K562 (cell line): ENCODE results near the gene CST3. TPM values are rescaled to one million over a fixed set of nuclear protein-coding genes. Genes with fewer than 3 reads are reported as not detected.
A peak's percentile ranks its signal among the peaks of the same experiment; 100 is the strongest.

Experiments
- ATAC-seq: fragments of 200-7000 bp; cut with Tn5 transposase; 3 replicates; pipeline ENCODE4 v1.9.1; 2020; ENCODE audit warnings: moderate library complexity
- BruUV-seq: library from RNA; stranded (reverse); fragments of 400-500 nt; replicated peaks from 2 replicates; lab custom pipeline; 2021; lab: Mats Ljungman, UMichigan
- CTCF ChIA-PET: fragments of 300-600 bp; formaldehyde crosslinking; extraction: SDS; loops from one replicate; lab custom pipeline; 2021; ENCODE audit warnings: low intra/inter-chr PET ratio; lab: Yijun Ruan, JAX
- POLR2A ChIA-PET: fragments of 300-600, 350-650 bp; sonication (Branson Sonifier 250); formaldehyde crosslinking; extraction: SDS; loops from one replicate; lab custom pipeline; 2021; ENCODE audit warnings: antibody characterized with exemption, inconsistent platforms; lab: Yijun Ruan, JAX
- DNase-seq, 4 experiments: peaks; one replicate each; pipeline versions ENCODE4 v3.0.0 to v3.0.0-alpha.2; 2011 to 2018; ENCODE audit warnings: low spot score in 3 of 4, mixed read lengths in 3 of 4; ENCODE audit errors: extremely low read depth in 1 of 4
- FAIRE-seq: peaks from 2 replicates; lab custom pipeline; 2011; peaks lifted over from hg19 to GRCh38; lab: Jason Lieb, UNC
- H2AFZ ChIP-seq: 2 replicates; pipeline ENCODE4 v1.6.0; 2011; ENCODE audit warnings: low read depth, low read length, control low read depth, inconsistent platforms
- H3K27ac ChIP-seq: fragments of 200-600 bp; 3 replicates; pipeline ENCODE4 v1.8.0; 2011; ENCODE audit warnings: low read depth, mild to moderate bottlenecking, control low read depth, inconsistent platforms, low read length, moderate library complexity, mixed read lengths; ENCODE audit errors: extremely low read depth
- H3K27me3 ChIP-seq, 2 experiments: fragments of 300-600 bp in 1 of 2; 2 replicates in 1 of 2; 3 replicates in 1 of 2; pipeline versions ENCODE4 v1.6.0 to v1.8.0; 2011; ENCODE audit warnings: inconsistent platforms in 2 of 2, low read length in 2 of 2, mild to moderate bottlenecking in 1 of 2, mixed read lengths in 1 of 2, moderate library complexity in 1 of 2; ENCODE audit not compliant: control insufficient read depth in 2 of 2, insufficient read depth in 2 of 2
- H3K36me3 ChIP-seq: fragments of 300-600 bp; 3 replicates; pipeline ENCODE4 v1.8.0; 2011; ENCODE audit warnings: mild to moderate bottlenecking, low read length, inconsistent platforms; ENCODE audit not compliant: control insufficient read depth, insufficient read depth
- H3K4me1 ChIP-seq, 2 experiments: fragments of 200-600 bp in 1 of 2; replicated peaks in 1 of 2; 2 replicates in 1 of 2; 3 replicates in 1 of 2; pipeline versions ENCODE4 v1.5.1 to v1.8.0; 2011; ENCODE audit warnings: inconsistent platforms in 2 of 2, low read length in 2 of 2, mild to moderate bottlenecking in 1 of 2, mixed read lengths in 1 of 2, moderate library complexity in 1 of 2; ENCODE audit not compliant: control insufficient read depth in 2 of 2, insufficient read depth in 2 of 2
- H3K4me2 ChIP-seq: 2 replicates; pipeline ENCODE4 v1.6.1; 2011; ENCODE audit warnings: low read length, control low read depth, inconsistent platforms, mixed read lengths; ENCODE audit not compliant: insufficient read depth
- H3K4me3 ChIP-seq: fragments of 200-600 bp; sonication (generic), shearing (Covaris generic); 2 replicates; pipeline ENCODE4 v1.5.1; 2016; ENCODE audit warnings: control low read depth, inconsistent platforms
- H3K79me2 ChIP-seq: fragments of 200-600 bp; 3 replicates; pipeline ENCODE4 v1.8.0; 2011; ENCODE audit warnings: low read length, inconsistent platforms; ENCODE audit not compliant: control insufficient read depth, insufficient read depth
- H3K9ac ChIP-seq, 2 experiments: 2 replicates each; pipeline versions ENCODE4 v1.6.0 to v1.6.1; 2011; ENCODE audit warnings: low read depth in 2 of 2, low read length in 2 of 2, control low read depth in 1 of 2, inconsistent platforms in 1 of 2, mild to moderate bottlenecking in 1 of 2, mixed read lengths in 1 of 2; ENCODE audit not compliant: insufficient read depth in 1 of 2
- H3K9me1 ChIP-seq: one replicate; pipeline ENCODE4 v1.6.0; 2011; ENCODE audit warnings: inconsistent platforms, mild to moderate bottlenecking, low read length, moderate library complexity; ENCODE audit not compliant: control insufficient read depth, insufficient read depth
- H3K9me3 ChIP-seq: replicated peaks from 2 replicates; pipeline ENCODE4 v1.5.1; 2011; ENCODE audit warnings: low read depth, low read length, inconsistent platforms; ENCODE audit not compliant: control insufficient read depth, insufficient read depth
- H4K20me1 ChIP-seq: replicated peaks from 2 replicates; pipeline ENCODE4 v1.6.1; 2011; ENCODE audit warnings: low read length, inconsistent platforms, mixed read lengths; ENCODE audit not compliant: control insufficient read depth, insufficient read depth
- CGGBP1 ChIP-seq: fragments of 250-450 bp; sonication (Bioruptor Pico); IDR thresholded peaks from 2 replicates; pipeline ENCODE4 v1.9.0; 2021; ENCODE audit warnings: mild to moderate bottlenecking
- HNRNPH1 ChIP-seq: fragments of 200-400 bp; formaldehyde crosslinking; optimal IDR thresholded peaks from 2 replicates; pipeline ENCODE3; 2017; ENCODE audit warnings: low read depth, mild to moderate bottlenecking, low read length, moderate library complexity
- KDM4B ChIP-seq, 2 experiments: fragments of 450-650 bp in 1 of 2; sonication (generic) in 1 of 2; IDR thresholded peaks; 2 replicates each; pipeline ENCODE4 v1.6.1; 2016 to 2017; ENCODE audit warnings: borderline replicate concordance in 2 of 2, antibody characterized with exemption in 1 of 2, low read depth in 1 of 2, mild to moderate bottlenecking in 1 of 2
- MYBL2 ChIP-seq, 2 experiments: fragments of 450-650 bp in 1 of 2; sonication (generic) in 1 of 2; formaldehyde crosslinking in 1 of 2; IDR thresholded peaks; 2 replicates each; pipeline versions ENCODE4 v1.6.1 to v1.8.1; 2017 to 2022; ENCODE audit warnings: borderline replicate concordance in 1 of 2, inconsistent platforms in 1 of 2, low read depth in 1 of 2, mild to moderate bottlenecking in 1 of 2, missing genetic modification reagents in 1 of 2, moderate library complexity in 1 of 2
- WGBS: fragments of 100-300 bp; shearing (Covaris generic); methylation state at CpG from one replicate; pipeline ENCODE4 v1.1.6; 2016; ENCODE audit warnings: low coverage, mixed read lengths; ENCODE audit not compliant: insufficient coverage; ENCODE audit errors: missing lambda C conversion rate; 5-methylcytosine and 5-hydroxymethylcytosine counted together
- in situ Hi-C: fragments of 300-500 bp; cut with MboI; formaldehyde crosslinking; loops from 4 replicates; pipeline ENCODE4 v1.15.0; 2018; ENCODE audit warnings: inconsistent platforms, mixed read lengths
- intact Hi-C: fragments of 100-400 bp; cut with micrococcal nuclease; formaldehyde crosslinking; loops from 2 replicates; pipeline ENCODE4 v1.14.2; 2022
- polyA plus RNA-seq, 8 experiments: library from polyadenylated mRNA; depleted of rRNA in 4 of 8; stranded (reverse) in 5 of 8; unstranded in 3 of 8; fragments of >200 nt; fragmentation: Nextera tagmentation in 2 of 8; fragmentation: Illumina TruSeq in 1 of 8; extraction: Ambion mirVana in 2 of 8; extraction: Trizol in 1 of 8; gene quantifications; 2 replicates each; pipeline versions ENCODE4 v1.2.1 to v1.2.3, GENCODE V29; 2011 to 2014; ENCODE audit warnings: inconsistent platforms in 1 of 8, missing spikeins in 1 of 8
- total RNA-seq, 7 experiments: library from RNA; depleted of rRNA in 6 of 7; stranded (reverse); fragments of >200 nt in 6 of 7; fragmentation: Illumina TruSeq in 2 of 7; extraction: Trizol in 2 of 7; gene quantifications; 2 replicates each; pipeline versions ENCODE4 v1.2.1 to v1.2.3, GENCODE V29; 2011 to 2021; ENCODE audit warnings: low replicate concordance in 1 of 7
- TF ChIP-seq, protein P1 (sequence below), 2 experiments: IDR thresholded peaks in 1 of 2; conservative IDR thresholded peaks in 1 of 2; 2 replicates each; pipeline ENCODE4 v1.6.1; 2016; ENCODE audit warnings: low read depth in 2 of 2, mild to moderate bottlenecking in 1 of 2, missing compliant biosample characterization in 1 of 2, missing genetic modification characterization in 1 of 2, moderate library complexity in 1 of 2

CST3 gene
- total and polyA plus RNA-seq, 9 of the 15 experiments (the other 6 are each of a cell fraction or from before 2014, with no cell fraction given) = 8.7 to 113 (median 48.5) TPM

DNA sequence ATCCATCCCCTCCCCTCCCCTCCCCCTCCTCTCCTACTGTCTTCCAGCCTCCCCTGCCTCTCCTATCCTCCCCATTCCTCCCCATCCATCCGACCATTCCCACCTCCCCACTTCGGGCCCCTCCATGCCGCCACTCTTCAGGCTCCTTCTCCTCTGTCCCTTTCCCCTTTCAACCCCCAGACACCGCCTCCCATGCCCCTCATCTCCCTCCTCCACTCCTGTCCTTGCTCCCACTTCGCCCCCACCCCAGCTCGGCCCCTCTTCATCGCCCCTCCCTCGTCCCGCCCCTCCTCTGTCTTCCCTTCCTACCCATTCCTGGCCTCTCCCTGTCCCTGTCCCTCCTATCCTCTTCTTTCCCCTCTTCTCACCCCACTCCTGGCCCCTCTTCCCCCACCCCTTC lies 554 bp upstream of the CST3 start (continued):
- TF ChIP-seq HNRNPH1 = no peak

GRCh38 chr20:23636908-23637281 lies 860 bp downstream of the CST3 start:
- Histone ChIP-seq H3K9me1 (no peaks in the 10 kb centered on the region), H3K9me3 (no peaks in the 10 kb centered on the region), H3K27me3 (no peaks in the 10 kb centered on the region), H2AFZ (0 out of 2 replicates have a peak overlapping the region, but pooled peaks have one; percentile 84), H3K4me2 (peak overlapping the region; percentile 75), H4K20me1 (no peaks in the 10 kb centered on the region), H3K27ac (peak overlapping the region; percentile 92), H3K4me3 (peak overlapping the region; percentile 74), H3K4me1 (peaks cover 6 to 23% of the 10 kb centered on the region in 2 experiments; a peak in 4 of 5 replicates), H3K9ac (peak overlapping the region; percentile 87 to 94), H3K79me2 (peaks cover 16% of the 10 kb centered on the region), H3K36me3 (peaks cover 18% of the 10 kb centered on the region; the same call in 1 of the 3 replicates)
- in situ Hi-C loops (no loop called here), intact Hi-C loops (no loop called here)
- 14% methylated on average over 3 of the region's 4 CpGs for WGBS
- CTCF ChIA-PET = no interaction called here
- ATAC-seq (no peak), DNase-seq (no peak), FAIRE-seq (no peak)
- POLR2A ChIA-PET = interaction anchor here (0.6 to 2.7 kb wide), 6 partner anchors 9 to 244 kb away, joined by 3 to 11 read pairs (median 4); no protein-coding TSS in a partner anchor
- no TSS peak for BruUV-seq
- TF ChIP-seq KDM4B (IDR thresholded peaks at IDR 0.05; ENCODE audit: borderline replicate concordance in 2 of 2, low read depth in 1 of 2) (no peak), CGGBP1 (CRISPR knock-in tag) (no peak), MYBL2 (IDR thresholded peaks at IDR 0.05; ENCODE audit: low read depth) (no peak), MYBL2 (CRISPR knock-in tag; IDR thresholded peaks at IDR 0.05; ENCODE audit: borderline replicate concordance) (no peak)
- TF ChIP-seq, protein P1, sequence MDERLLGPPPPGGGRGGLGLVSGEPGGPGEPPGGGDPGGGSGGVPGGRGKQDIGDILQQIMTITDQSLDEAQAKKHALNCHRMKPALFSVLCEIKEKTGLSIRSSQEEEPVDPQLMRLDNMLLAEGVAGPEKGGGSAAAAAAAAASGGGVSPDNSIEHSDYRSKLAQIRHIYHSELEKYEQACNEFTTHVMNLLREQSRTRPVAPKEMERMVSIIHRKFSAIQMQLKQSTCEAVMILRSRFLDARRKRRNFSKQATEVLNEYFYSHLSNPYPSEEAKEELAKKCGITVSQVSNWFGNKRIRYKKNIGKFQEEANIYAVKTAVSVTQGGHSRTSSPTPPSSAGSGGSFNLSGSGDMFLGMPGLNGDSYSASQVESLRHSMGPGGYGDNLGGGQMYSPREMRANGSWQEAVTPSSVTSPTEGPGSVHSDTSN (CRISPR knock-in tag; IDR thresholded peaks at IDR 0.05; ENCODE audit: low read depth) = no peak
- TF ChIP-seq, protein P1 (tag; conservative IDR thresholded peaks at IDR 0.05; ENCODE audit: low read depth) = no peak
